PC-3 (cell line): ENCODE results near the gene GCH1. TPM values are rescaled to one million over a fixed set of nuclear protein-coding genes. Genes with fewer than 3 reads are reported as not detected.

ENCODE experiments used
- ATAC-seq: fragments of 200-7000 bp; cut with Tn5 transposase; 2 replicates; pipeline ENCODE4 v1.9.1; 2020; ENCODE audit warnings: mild to moderate bottlenecking, moderate library complexity
- BruUV-seq: library from RNA; stranded (reverse); fragments of 400-500 nt; replicated peaks from 2 replicates; lab custom pipeline; 2021; lab: Mats Ljungman, UMichigan
- CTCF ChIA-PET: fragments of 300-600 bp; sonication (Branson Sonifier 250); formaldehyde crosslinking; loops from one replicate; lab custom pipeline; 2022; ENCODE audit warnings: antibody characterized with exemption; lab: Charles Lee
- POLR2A ChIA-PET: fragments of 300-600 bp; sonication (Branson Sonifier 250); formaldehyde crosslinking; loops from one replicate; lab custom pipeline; 2022; ENCODE audit warnings: antibody characterized with exemption; ENCODE audit not compliant: unreplicated experiment; lab: Charles Lee
- DNase-seq: peaks from one replicate; pipeline ENCODE4 v3.0.0-alpha.2; 2015
- H2AFZ ChIP-seq: fragments of 300-600 bp; sonication (generic); 2 replicates; pipeline ENCODE4 v1.6.0; 2016; ENCODE audit warnings: antibody characterized with exemption, low read length
- H3F3A ChIP-seq: fragments of 300-600 bp; sonication (generic); one replicate; pipeline ENCODE4 v1.6.0; 2017; ENCODE audit warnings: antibody characterized with exemption, low read length, control low read depth, mild to moderate bottlenecking; ENCODE audit not compliant: unreplicated experiment
- H3K27ac ChIP-seq: fragments of 300-600 bp; sonication (generic); 2 replicates; pipeline ENCODE4 v1.5.1; 2016; ENCODE audit warnings: mild to moderate bottlenecking, low read length
- H3K27me3 ChIP-seq: fragments of 300-600 bp; sonication (generic); 2 replicates; pipeline ENCODE4 v1.6.1; 2016; ENCODE audit warnings: low read length, mixed read lengths
- H3K36me3 ChIP-seq: fragments of 300-600 bp; sonication (generic); 2 replicates; pipeline ENCODE4 v1.6.1; 2016; ENCODE audit warnings: low read depth, mixed run types, low read length, mixed read lengths
- H3K4me1 ChIP-seq: fragments of 300-600 bp; sonication (generic); 2 replicates; pipeline ENCODE4 v1.5.1; 2016; ENCODE audit warnings: low read length; ENCODE audit not compliant: insufficient read depth
- H3K4me2 ChIP-seq: fragments of 300-600 bp; sonication (generic); 2 replicates; pipeline ENCODE4 v1.6.0; 2016; ENCODE audit warnings: low read length
- H3K4me3 ChIP-seq: fragments of 300-600 bp; sonication (generic); 2 replicates; pipeline ENCODE4 v1.5.1; 2016; ENCODE audit warnings: mild to moderate bottlenecking, low read length, mixed read lengths
- H3K79me2 ChIP-seq: fragments of 300-600 bp; sonication (generic); 2 replicates; pipeline ENCODE4 v1.6.1; 2017; ENCODE audit warnings: low read length, mixed read lengths
- H3K9ac ChIP-seq: fragments of 300-600 bp; sonication (generic); 2 replicates; pipeline ENCODE4 v1.6.0; 2016; ENCODE audit warnings: mild to moderate bottlenecking, low read length
- H3K9me2 ChIP-seq: fragments of 300-600 bp; sonication (generic); replicated peaks from 2 replicates; pipeline ENCODE4 v1.6.1; 2016; ENCODE audit warnings: mixed run types, low read length, mixed read lengths
- H3K9me3 ChIP-seq: fragments of 300-600 bp; sonication (generic); 2 replicates; pipeline ENCODE4 v1.6.1; 2016; ENCODE audit warnings: low read length, mixed read lengths
- H4K20me1 ChIP-seq: fragments of 300-600 bp; sonication (generic); 2 replicates; pipeline ENCODE4 v1.6.1; 2016; ENCODE audit warnings: low read length, mixed read lengths
- EZH2 ChIP-seq: fragments of 300-600 bp; sonication (generic); IDR thresholded peaks from one replicate; pipeline ENCODE4 v1.6.1; 2017; ENCODE audit warnings: antibody characterized with exemption, mild to moderate bottlenecking, low read length; ENCODE audit not compliant: unreplicated experiment
- EZH2phosphoT487 ChIP-seq: fragments of 300-600 bp; sonication (generic); IDR thresholded peaks from 2 replicates; pipeline ENCODE4 v1.6.1; 2018; ENCODE audit warnings: mild to moderate bottlenecking, antibody characterized with exemption, low read length, borderline replicate concordance
- intact Hi-C: fragments of 100-400 bp; cut with micrococcal nuclease; formaldehyde crosslinking; loops from 2 replicates; pipeline ENCODE4 v1.9.0; 2023
- total RNA-seq: library from RNA; depleted of rRNA; stranded (reverse); fragments of >200 nt; gene quantifications from 2 replicates; pipeline ENCODE4 v1.2.3, GENCODE V29; 2014
- TF ChIP-seq, protein P1 (sequence below): fragments of 300-600 bp; sonication (generic); conservative IDR thresholded peaks from 2 replicates; pipeline ENCODE4 v1.5.1; 2017; ENCODE audit warnings: antibody characterized with exemption, low read depth, mild to moderate bottlenecking, low read length

Gene GCH1
- total RNA-seq, 1 experiment from 2014 or later: 26.6 TPM

- no peak for DNase-seq
- intact Hi-C loops: no loop called here
- TF ChIP-seq EZH2phosphoT487 (no peak), EZH2 (no peak)
- TF ChIP-seq, protein P1, sequence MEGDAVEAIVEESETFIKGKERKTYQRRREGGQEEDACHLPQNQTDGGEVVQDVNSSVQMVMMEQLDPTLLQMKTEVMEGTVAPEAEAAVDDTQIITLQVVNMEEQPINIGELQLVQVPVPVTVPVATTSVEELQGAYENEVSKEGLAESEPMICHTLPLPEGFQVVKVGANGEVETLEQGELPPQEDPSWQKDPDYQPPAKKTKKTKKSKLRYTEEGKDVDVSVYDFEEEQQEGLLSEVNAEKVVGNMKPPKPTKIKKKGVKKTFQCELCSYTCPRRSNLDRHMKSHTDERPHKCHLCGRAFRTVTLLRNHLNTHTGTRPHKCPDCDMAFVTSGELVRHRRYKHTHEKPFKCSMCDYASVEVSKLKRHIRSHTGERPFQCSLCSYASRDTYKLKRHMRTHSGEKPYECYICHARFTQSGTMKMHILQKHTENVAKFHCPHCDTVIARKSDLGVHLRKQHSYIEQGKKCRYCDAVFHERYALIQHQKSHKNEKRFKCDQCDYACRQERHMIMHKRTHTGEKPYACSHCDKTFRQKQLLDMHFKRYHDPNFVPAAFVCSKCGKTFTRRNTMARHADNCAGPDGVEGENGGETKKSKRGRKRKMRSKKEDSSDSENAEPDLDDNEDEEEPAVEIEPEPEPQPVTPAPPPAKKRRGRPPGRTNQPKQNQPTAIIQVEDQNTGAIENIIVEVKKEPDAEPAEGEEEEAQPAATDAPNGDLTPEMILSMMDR: no peak
- ChIA-PET CTCF (no interaction called here), POLR2A (no interaction called here)
- H3F3A ChIP-seq: no peaks in the 10 kb centered on the region
- no peaks in the 10 kb centered on the region for H3K9me3 ChIP-seq
- H3K4me3 ChIP-seq: no peak overlapping the region
- H4K20me1 ChIP-seq: no peaks in the 10 kb centered on the region
- no peak for ATAC-seq
- H3K4me2 ChIP-seq: no peak overlapping the region
- H3K9ac ChIP-seq: no peak overlapping the region
- BruUV-seq: no TSS peak
- no peaks in the 10 kb centered on the region for H3K9me2 ChIP-seq
- peaks cover 9% of the 10 kb centered on the region; the same call in 1 of the 2 replicates for H3K4me1 ChIP-seq
- H2AFZ ChIP-seq: no peak overlapping the region
- no peaks in the 10 kb centered on the region for H3K27me3 ChIP-seq
- no peak overlapping the region for H3K27ac ChIP-seq
- H3K36me3 ChIP-seq: no peaks in the 10 kb centered on the region
- peaks cover 14% of the 10 kb centered on the region; the same call in 1 of the 2 replicates for H3K79me2 ChIP-seq
Observed at GRCh38 chr14:54891471-54892245, 11.0 kb downstream of the GCH1 start.

DNA sequence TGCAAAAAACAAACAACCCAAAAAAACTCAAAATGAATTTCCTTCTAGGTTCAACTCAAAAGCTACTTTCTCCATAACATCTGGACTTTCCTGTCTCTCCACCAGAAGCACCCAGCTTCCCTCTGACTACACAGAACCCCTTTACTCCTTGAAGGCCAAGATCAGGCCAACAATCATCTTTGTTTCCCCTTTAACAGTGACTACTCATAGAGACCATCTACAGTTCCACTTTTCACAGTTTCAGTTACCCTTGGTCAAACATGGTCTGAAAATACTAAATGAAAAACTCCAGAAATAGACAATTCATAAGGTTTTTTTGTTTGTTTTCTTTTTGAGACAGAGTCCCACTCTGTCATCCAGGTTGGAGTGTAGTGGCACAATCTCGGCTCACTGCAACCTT, 11.8 kb downstream of the GCH1 start:
- POLR2A ChIA-PET: interaction anchor here (0.6 kb wide), 1 partner anchor 82 kb away, joined by 3 read pairs; no protein-coding TSS in a partner anchor
- no peak for ATAC-seq

More for the DNA sequence above, 11.8 kb downstream of the GCH1 start:
- no peak overlapping the region for H3K4me3 ChIP-seq
- H3K4me2 ChIP-seq: no peak overlapping the region
- no TSS peak for BruUV-seq
- H3F3A ChIP-seq: no peaks in the 10 kb centered on the region
- H3K4me1 ChIP-seq: peaks cover 9% of the 10 kb centered on the region; the same call in 1 of the 2 replicates
- H2AFZ ChIP-seq: no peak overlapping the region
- no peak overlapping the region for H3K9ac ChIP-seq
- no peak overlapping the region for H3K27ac ChIP-seq
- H3K27me3 ChIP-seq: no peaks in the 10 kb centered on the region
- intact Hi-C loops: no loop called here
- no peaks in the 10 kb centered on the region for H4K20me1 ChIP-seq
- CTCF ChIA-PET: no interaction called here
- no peaks in the 10 kb centered on the region for H3K9me3 ChIP-seq
- peaks cover 14% of the 10 kb centered on the region; the same call in 1 of the 2 replicates for H3K79me2 ChIP-seq
- TF ChIP-seq, protein P1: no peak
- TF ChIP-seq EZH2 (no peak), EZH2phosphoT487 (no peak)
- H3K36me3 ChIP-seq: no peaks in the 10 kb centered on the region
- no peak for DNase-seq
- no peaks in the 10 kb centered on the region for H3K9me2 ChIP-seq
